ENCODE results near the gene CCDC82.
A peak's percentile ranks its signal among the peaks of the same experiment; 100 is the strongest.

CCDC82 gene

GRCh38 chr11:96358321-96358720 lies 31.4 kb downstream of the CCDC82 start:
- DNase-seq, result no peak

DNA sequence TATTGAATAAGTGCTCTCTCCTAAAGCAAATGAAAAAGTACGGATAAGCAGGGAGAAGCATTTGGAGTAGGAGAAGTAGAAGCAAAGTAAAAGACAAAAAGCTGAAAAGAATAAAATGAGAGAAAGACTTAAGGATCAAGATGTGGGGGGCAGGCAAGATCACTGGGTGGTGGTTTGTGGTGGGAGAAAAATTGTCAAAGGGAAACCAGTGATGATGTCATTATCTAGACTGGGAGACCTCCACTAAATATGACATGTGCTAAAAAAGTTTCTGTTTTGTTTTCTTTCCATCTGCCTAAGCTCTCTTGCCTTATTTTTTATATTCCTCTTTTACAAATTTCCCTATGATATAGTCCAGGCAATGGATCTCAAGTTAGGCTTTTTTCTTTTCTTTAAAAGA lies 31.9 kb downstream of the CCDC82 start:
- DNase-seq, result no peak

DNA sequence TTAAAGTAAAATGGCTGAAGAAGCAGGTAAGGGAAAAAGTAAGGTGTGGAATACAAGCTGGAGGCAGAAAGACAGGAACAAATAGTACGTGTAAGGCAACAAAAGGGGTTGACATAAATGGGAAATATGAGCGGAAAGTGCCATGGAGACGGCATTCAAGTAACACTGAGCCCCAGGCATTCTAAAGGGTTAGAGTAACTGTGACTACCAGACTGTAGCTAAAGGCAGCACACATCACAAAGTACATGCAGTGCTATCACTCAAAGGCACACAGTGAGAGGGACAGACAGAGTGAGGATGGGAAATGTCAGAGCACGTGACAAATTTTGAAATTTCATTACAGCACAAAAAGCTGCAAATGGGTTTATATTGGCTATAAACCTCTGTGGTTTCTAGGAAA lies 32.9 kb downstream of the CCDC82 start:
- DNase-seq, result no peak

DNA sequence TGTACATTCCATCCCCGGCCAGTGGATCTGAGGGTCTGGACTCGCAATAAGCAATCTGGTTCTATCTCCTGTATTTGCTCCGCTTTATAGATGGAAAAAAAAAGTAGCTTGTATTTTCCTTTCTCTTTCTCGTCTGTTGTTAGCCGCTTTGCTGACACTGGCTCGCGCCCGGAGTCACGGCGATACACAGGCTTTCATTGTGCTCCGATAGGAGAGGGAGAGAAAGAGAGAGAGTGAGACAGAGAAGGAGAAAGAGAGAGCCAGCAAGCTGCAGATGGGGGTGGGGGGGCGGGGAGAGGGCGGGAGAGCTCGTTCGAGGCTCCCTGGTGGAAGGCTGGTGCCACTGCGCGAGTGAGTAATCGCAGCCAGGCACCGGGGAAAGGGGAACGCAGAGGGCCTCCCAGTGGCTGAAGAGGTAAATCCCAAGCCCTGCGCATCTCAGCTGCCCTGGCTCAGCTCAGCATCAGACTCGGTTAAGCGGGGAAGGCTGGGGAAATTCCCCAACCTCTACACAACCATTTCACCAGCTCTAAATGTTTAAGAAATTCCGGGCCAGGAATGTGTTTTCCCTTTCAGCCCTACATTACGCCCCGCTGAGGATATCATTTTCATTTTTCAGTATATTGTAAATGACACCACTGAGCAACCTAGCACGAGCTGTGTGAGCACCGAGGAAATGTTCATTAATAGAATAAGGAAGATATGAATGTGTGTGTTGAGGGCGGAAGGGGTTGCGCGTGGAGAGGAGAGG lies 46.6 kb downstream of the CCDC82 start, which contains the start of gene MAML2:
Gene MAML2 (minus strand): TSS at position 235 of the 751 bp plus-strand sequence. CDS start 1,300 bp downstream, outside the sequence.
- DNase-seq, result peak; percentile 97

- peak; percentile 37 for DNase-seq
Measured at GRCh38 chr11:96342014-96342960, 47.4 kb downstream of the CCDC82 start.

- peak; percentile 60 for DNase-seq
Measured at GRCh38 chr11:96341211-96342013, 48.3 kb downstream of the CCDC82 start.

- no peak for DNase-seq
Measured at GRCh38 chr11:96340555-96340885, 49.2 kb downstream of the CCDC82 start.

DNA sequence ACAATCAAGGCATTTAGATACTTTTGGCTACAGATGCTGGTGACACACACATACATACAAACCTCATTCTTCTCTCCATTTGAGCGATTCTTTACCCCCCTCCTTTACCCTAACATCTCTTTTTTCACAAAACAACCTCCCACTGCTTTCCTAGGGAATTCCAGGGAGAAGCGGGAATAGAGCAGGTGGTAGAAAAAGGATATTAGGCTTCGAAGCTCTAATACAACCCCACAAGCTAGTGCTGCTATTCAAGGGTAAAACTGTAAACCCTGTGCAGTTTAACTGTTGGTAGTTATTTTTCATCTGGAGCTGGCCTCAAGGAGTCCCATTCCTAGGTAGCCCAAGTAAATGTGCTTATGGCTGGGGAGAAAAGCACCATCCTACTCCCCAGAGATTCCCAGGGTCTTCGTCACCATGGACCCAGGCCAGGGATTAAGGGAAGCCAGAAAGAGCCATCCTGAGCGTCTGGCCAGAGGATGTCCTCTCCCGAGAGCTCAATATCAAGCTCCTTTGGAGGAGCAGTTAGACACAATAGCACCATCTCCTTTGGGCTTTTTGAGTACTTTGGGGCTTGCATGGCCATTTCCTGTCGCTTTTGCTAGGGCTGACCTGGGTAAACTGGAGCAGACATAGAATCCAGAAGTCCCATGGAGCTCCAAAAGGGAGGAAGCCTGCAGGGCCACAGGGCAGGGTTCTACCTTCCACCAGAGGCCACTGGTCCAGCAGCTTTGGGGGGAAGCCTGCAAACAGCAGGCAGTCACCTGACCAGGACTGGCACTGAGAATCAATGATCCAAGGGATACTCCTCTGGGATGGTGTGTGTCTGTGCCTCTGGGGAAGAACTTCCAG lies 49.8 kb downstream of the CCDC82 start:
- no peak for DNase-seq

DNA sequence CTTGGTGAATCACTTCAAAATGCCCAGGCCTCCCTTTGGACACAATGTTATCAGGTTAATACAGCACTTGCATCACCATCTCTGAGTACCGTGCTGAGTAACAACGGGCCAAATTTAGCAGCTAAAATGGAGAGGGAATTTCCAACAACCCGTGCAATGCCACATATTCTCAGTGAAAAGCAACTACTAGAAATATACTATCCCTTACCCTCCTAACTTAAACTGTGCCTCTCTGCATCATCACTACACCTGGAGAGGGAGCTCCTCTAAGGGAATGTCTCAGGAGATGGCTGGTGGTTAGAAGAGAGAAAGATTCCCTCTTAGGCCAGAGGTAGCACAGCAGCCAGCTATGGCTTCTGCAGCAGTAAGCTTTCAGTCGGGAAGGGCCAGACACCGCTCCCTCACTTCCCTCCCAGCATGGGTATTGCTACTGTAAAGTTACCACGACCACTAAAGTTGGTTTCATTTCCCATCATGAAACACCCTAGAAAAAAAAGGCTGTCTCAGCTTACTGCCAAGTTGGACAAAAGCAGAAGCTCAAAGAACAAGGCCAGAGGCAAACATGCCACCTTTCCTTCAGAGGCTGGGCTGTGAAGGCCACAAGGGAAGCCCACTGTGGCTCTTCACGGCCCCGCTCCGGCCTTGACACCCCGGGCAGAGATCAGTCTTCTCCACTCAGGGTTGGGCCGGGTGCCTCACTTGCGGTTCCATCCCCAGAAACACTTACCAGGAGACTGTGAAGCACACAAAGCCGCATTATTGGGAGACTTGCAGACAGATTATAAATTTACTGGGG lies 50.6 kb downstream of the CCDC82 start:
- peak; percentile 69 for DNase-seq

- DNase-seq, result peak; percentile 52
Measured at GRCh38 chr11:96337541-96338431, 51.9 kb downstream of the CCDC82 start.

DNA sequence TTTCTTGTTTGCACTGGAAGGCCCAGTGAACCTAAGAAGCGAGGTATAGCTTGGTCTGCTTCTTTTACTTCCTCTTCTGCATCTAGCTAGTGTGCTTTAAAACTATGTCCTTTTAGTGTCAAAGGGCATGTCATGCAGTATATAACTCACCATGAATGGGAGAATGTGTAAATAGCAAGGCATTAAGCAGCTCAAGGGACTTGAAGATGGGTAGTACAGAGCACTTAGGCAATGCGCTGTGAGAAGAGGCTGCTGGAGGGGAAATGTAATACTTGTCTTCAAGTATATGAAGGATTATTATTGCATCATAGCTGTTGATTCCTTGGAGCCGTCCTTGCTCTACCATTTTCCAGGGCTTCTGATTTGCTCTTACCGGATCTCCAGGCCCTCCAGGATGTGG lies 54.3 kb downstream of the CCDC82 start:
- DNase-seq, result peak; percentile 16

GRCh38 chr11:96334219-96334618 lies 55.5 kb downstream of the CCDC82 start:
- no peak for DNase-seq

- DNase-seq, result no peak
Measured at GRCh38 chr11:96333191-96333719, 56.5 kb downstream of the CCDC82 start.

DNA sequence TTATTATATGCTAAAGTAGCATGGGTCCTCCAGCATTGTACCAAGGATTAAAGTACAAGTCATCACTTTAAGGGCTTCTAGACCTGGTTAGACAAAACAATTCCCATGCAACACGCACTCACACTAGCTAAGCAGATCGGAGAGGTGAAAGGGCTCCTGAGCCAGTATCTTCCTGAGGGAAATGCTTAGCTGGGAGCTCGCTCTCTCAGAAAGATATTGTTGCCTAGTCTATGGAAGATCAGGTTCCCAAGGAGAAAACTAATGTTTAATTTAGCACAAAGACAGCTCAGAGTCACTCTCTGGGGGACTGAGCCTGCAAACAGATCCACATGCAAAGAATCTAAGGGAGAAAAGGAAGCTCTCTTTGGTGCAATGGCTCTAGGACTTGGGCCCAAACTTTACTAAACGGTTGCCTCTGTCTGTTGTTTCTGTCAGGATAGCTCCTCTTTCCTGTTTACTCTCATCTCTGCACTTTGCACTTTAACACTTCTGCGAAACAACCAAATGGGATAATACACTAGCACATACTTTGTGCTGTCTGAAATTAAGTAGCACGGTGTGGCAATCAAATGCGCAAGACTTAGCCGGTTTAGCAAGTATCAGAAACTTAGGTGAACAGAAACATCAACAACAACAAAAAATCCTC lies 57.5 kb downstream of the CCDC82 start:
- DNase-seq, result no peak

DNA sequence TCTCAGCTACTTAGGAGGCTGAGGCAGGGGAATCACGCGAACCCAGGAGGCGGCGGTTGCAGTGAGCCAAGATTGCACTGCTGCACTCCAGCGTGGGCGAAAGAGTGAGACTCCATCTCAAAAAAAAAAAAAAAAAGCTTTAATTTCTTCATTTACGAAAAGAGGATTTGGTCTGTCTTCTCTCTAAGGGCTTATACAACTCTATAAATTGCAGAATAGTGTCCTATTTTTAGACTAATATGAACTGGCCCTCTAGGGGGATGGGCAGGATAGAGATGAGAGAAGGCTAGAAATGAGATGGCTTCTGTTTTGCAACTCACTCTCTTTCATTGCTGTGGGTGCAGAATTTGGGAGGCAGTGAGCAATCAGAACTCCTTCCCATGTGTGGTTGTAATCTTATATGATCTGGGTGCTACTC lies 58.0 kb downstream of the CCDC82 start:
- DNase-seq, result no peak

DNA sequence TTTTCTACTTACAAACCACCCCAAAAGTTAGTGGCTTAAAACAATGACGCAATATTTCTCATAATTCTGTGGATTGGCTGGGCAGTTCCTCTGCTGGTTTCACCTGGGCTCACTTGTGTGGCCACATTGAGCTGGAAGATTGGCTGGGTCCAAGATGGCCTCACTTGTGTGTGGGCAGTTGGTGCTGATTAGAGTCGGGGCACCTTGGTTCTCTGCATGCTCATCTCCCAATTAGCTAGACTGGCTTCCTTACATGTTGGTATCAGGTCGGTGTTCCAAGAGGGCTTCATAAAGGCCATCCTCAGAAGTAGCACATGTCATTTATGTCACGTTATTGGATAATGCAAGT lies 59.2 kb downstream of the CCDC82 start:
- DNase-seq, result no peak

- DNase-seq, result no peak
Measured at GRCh38 chr11:96329855-96330510, 59.7 kb downstream of the CCDC82 start.

DNA sequence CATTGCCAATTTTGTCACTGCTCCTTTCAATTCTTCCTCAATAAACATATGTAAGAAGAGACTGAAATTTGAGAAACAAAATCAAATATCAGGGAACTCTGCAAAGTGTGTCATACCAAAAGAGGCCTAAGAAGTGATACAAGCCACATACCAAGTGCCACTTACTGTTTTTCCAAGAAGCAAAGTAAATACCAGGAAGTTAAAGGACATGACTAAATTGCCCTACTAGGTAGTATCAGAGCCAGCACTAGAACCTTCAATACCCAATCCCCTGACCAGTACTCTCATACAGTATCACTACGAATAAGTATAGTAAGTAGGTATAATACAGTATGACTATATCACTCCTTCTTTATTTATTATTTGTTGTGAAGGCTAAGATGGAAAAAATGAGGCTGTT lies 60.3 kb downstream of the CCDC82 start:
- no peak for DNase-seq
